ENCODE data around the gene ADSL. TPM values are rescaled to one million over a fixed set of nuclear protein-coding genes. Genes with fewer than 3 reads are reported as not detected.

Gene ADSL
- total and polyA plus RNA-seq, 9 of the 15 experiments (the other 6 are each of a cell fraction or from before 2014, with no cell fraction given) = 112 to 322 (median 146) TPM

DNA sequence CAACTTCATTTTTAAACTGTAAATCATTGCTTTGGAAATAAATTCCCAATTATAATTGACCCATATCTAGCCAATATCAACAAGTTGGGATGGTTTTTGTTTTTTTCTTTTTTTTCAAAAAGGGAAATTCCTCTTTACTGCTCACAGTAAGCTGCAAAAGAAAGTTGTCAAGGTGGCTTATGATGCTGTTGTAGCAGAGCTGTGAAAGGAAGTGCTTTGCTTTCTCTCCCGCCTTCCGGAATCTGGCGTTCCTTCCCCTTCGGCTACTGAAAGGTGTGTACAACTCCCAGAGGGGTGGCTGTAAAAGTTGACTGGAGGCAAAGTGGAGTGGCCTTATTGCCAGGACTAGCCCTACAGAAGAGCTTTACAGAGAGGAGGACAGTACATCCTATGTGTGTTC is 16.2 kb upstream of the ADSL start:
- POLR2A ChIA-PET = interaction anchor here (0.8 to 2.0 kb wide), 6 partner anchors 9 to 31 kb away, joined by 3 to 5 read pairs (median 4); no protein-coding TSS in a partner anchor
- FAIRE-seq (peak; percentile 29), DNase-seq (ENCODE audit: extremely low read depth in 1 of 4, low spot score in 3 of 4) (no peak), ATAC-seq (no peak)
- H3K9ac ChIP-seq (ENCODE audit: insufficient read depth in 1 of 2, low read depth in 2 of 2, low read length in 2 of 2) = no peak overlapping the region
- H3K27ac ChIP-seq (ENCODE audit: extremely low read depth, low read depth, low read length) = no peak overlapping the region
- 100% methylated on average over 2 of the region's 4 CpGs for WGBS (ENCODE audit: insufficient coverage, low coverage, missing lambda C conversion rate)
- no peaks in the 10 kb centered on the region for H3K9me3 ChIP-seq (replicated peaks; ENCODE audit: control insufficient read depth, insufficient read depth, low read depth, low read length)
- intact Hi-C loops (cut with micrococcal nuclease) (no loop called here), in situ Hi-C loops (cut with MboI) (no loop called here)
- H4K20me1 ChIP-seq (replicated peaks; ENCODE audit: control insufficient read depth, insufficient read depth, low read length) = peaks cover 5% of the 10 kb centered on the region
- H3K79me2 ChIP-seq (ENCODE audit: control insufficient read depth, insufficient read depth, low read length) = no peaks in the 10 kb centered on the region
- H3K9me1 ChIP-seq (ENCODE audit: control insufficient read depth, insufficient read depth, low read length) = no peaks in the 10 kb centered on the region
- CTCF ChIA-PET (ENCODE audit: low intra/inter-chr PET ratio) = no interaction called here
- no peak overlapping the region for H2AFZ ChIP-seq (ENCODE audit: low read depth, low read length)
- peaks cover 7 to 27% of the 10 kb centered on the region in 2 experiments; a peak in 4 of 5 replicates for H3K4me1 ChIP-seq (replicated peaks in 1 of 2; ENCODE audit: control insufficient read depth in 2 of 2, insufficient read depth in 2 of 2, low read length in 2 of 2)
- no peak overlapping the region for H3K4me2 ChIP-seq (ENCODE audit: insufficient read depth, low read length)
- H3K4me3 ChIP-seq = no peak overlapping the region
- TF ChIP-seq CEBPG (CRISPR knock-in tag; IDR thresholded peaks at IDR 0.05) = no peak
- no peak for TF ChIP-seq CEBPG (tag; conservative IDR thresholded peaks at IDR 0.05 in 1 of 2, IDR thresholded peaks at IDR 0.05 in 1 of 2)
- TF ChIP-seq HEY1 (CRISPR knock-in tag; IDR thresholded peaks at IDR 0.05; ENCODE audit: borderline replicate concordance) = no peak
- no peak for TF ChIP-seq ATF1 (CRISPR knock-in tag; IDR thresholded peaks at IDR 0.05)
- TF ChIP-seq ATF1 (tag; IDR thresholded peaks at IDR 0.05) = no peak
- no peak for TF ChIP-seq ZNF217 (CRISPR knock-in tag; IDR thresholded peaks at IDR 0.05)
- TF ChIP-seq, protein P1, sequence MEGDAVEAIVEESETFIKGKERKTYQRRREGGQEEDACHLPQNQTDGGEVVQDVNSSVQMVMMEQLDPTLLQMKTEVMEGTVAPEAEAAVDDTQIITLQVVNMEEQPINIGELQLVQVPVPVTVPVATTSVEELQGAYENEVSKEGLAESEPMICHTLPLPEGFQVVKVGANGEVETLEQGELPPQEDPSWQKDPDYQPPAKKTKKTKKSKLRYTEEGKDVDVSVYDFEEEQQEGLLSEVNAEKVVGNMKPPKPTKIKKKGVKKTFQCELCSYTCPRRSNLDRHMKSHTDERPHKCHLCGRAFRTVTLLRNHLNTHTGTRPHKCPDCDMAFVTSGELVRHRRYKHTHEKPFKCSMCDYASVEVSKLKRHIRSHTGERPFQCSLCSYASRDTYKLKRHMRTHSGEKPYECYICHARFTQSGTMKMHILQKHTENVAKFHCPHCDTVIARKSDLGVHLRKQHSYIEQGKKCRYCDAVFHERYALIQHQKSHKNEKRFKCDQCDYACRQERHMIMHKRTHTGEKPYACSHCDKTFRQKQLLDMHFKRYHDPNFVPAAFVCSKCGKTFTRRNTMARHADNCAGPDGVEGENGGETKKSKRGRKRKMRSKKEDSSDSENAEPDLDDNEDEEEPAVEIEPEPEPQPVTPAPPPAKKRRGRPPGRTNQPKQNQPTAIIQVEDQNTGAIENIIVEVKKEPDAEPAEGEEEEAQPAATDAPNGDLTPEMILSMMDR (IDR thresholded peaks at IDR 0.05 in 2 of 3, conservative IDR thresholded peaks at IDR 0.05 in 1 of 3; ENCODE audit: insufficient read depth in 2 of 3, low read depth in 1 of 3, low read length in 3 of 3) = no peak
- no peak for TF ChIP-seq RBBP5 (IDR thresholded peaks at IDR 0.05; ENCODE audit: borderline replicate concordance, insufficient read depth, low read length, poor library complexity, severe bottlenecking)
- TF ChIP-seq ELF4 (CRISPR knock-in tag; IDR thresholded peaks at IDR 0.05) = no peak
- TF ChIP-seq RAD51 (IDR thresholded peaks at IDR 0.05; ENCODE audit: borderline replicate concordance, low read depth) = no peak
- TF ChIP-seq DIDO1 (tag; IDR thresholded peaks at IDR 0.05; ENCODE audit: low read depth) = no peak
- TF ChIP-seq SMC3 (conservative IDR thresholded peaks at IDR 0.05; ENCODE audit: insufficient read depth, low read depth, low read length) = no peak
- no peak for TF ChIP-seq KAT7 (CRISPR knock-in tag; IDR thresholded peaks at IDR 0.05; ENCODE audit: borderline replicate concordance)
- TF ChIP-seq, protein P2, sequence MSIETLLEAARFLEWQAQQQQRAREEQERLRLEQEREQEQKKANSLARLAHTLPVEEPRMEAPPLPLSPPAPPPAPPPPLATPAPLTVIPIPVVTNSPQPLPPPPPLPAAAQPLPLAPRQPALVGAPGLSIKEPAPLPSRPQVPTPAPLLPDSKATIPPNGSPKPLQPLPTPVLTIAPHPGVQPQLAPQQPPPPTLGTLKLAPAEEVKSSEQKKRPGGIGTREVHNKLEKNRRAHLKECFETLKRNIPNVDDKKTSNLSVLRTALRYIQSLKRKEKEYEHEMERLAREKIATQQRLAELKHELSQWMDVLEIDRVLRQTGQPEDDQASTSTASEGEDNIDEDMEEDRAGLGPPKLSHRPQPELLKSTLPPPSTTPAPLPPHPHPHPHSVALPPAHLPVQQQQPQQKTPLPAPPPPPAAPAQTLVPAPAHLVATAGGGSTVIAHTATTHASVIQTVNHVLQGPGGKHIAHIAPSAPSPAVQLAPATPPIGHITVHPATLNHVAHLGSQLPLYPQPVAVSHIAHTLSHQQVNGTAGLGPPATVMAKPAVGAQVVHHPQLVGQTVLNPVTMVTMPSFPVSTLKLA (conservative IDR thresholded peaks at IDR 0.05) = no peak
- no peak for TF ChIP-seq TRIM28 (IDR thresholded peaks at IDR 0.05)
- no TSS peak for BruUV-seq (replicated peaks)
- H3K27me3 ChIP-seq (ENCODE audit: control insufficient read depth in 2 of 2, insufficient read depth in 2 of 2, low read length in 2 of 2) = no peaks in the 10 kb centered on the region
- peaks cover 3% of the 10 kb centered on the region for H3K36me3 ChIP-seq (ENCODE audit: control insufficient read depth, insufficient read depth, low read length)

Measured in K562 (cell line).